ENCODE results near the gene OR10D3.
A peak's percentile ranks its signal among the peaks of the same experiment; 100 is the strongest.

The OR10D3 gene

DNA sequence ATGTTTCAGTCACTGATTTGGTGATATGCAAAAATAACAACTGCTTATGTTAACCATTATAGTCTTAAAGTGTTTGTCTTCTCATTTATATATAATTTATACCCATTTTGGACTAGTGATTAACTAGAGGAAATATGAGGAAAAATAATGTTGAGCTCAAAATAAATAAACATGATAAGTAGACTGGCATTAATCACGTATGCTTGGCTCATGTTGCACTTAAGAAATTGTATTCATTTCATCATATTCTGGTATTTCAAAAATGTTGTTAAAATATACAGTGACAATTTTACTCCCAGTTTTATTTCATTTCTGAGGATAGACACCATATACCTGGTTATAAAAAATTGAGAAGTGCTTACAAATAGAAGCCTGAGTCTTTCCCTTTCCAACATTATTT is 3.8 kb upstream of the OR10D3 start:
- Histone ChIP-seq H3K9me3 (ENCODE audit: severe bottlenecking) (no peaks in the 10 kb centered on the region), H3K36me3 (no peaks in the 10 kb centered on the region), H3K27ac (no peak overlapping the region), H3K4me3 (ENCODE audit: low read depth, low read length) (no peak overlapping the region), H3K27me3 (ENCODE audit: insufficient read depth, low read depth, severe bottlenecking) (no peaks in the 10 kb centered on the region)
- no peak for TF ChIP-seq CTCF (IDR thresholded peaks at IDR 0.05; ENCODE audit: low read depth, low read length)
- no peak for DNase-seq

- no peak for DNase-seq
- no peak for TF ChIP-seq CTCF (IDR thresholded peaks at IDR 0.05; ENCODE audit: low read depth, low read length)
Measured at GRCh38 chr11:124190298-124191139, 7.4 kb downstream of the OR10D3 start.

DNA sequence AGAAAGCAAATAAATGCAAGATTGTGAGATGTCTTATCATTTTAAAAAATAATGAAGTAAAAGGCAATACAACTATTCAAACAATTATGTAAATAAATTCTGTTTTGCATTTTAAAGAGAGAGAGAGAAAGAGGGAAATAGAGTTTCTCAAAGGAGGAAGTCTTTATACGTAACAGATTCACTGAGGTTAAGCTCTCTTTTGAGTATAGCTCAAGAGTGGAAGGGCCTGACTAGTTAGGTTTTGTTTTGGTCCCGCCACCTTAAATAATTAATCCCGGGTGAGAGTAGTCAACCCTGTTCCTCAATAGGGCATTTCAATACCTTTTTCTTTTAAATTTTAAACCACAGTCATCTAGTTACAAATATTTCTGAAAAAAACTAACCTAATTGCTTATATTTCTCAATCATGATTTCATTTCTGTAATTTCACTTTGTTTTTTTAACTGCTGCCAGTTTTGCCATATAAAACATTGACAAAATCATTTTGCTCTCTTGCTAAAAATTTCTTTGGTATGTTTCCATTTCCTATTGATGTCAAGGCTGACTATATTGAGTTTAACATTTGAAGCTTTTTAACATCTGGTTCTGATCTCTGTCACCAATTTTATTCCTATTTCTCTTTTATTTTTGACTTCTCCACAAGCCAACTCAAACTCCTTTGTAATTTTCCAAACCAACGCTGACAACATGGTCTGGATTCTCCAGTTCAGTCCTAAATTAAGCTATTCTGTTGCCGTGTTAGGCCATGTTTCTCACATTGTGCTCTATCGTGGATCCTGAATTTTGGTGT is 10.3 kb downstream of the OR10D3 start:
- H3K36me3 ChIP-seq: no peaks in the 10 kb centered on the region
- DNase-seq: no peak
- H3K9me3 ChIP-seq (ENCODE audit: severe bottlenecking): no peaks in the 10 kb centered on the region
- H3K27me3 ChIP-seq (ENCODE audit: insufficient read depth, low read depth, severe bottlenecking): peaks cover 10% of the 10 kb centered on the region
- no peak overlapping the region for H3K27ac ChIP-seq
- TF ChIP-seq CTCF (IDR thresholded peaks at IDR 0.05; ENCODE audit: low read depth, low read length): no peak
- H3K4me3 ChIP-seq (ENCODE audit: low read depth, low read length): no peak overlapping the region

More at GRCh38 chr11:124190298-124191139, 7.4 kb downstream of the OR10D3 start:
- Histone ChIP-seq H3K27me3 (ENCODE audit: insufficient read depth, low read depth, severe bottlenecking) (peaks cover 18% of the 10 kb centered on the region), H3K27ac (no peak overlapping the region), H3K9me3 (ENCODE audit: severe bottlenecking) (no peaks in the 10 kb centered on the region), H3K4me3 (ENCODE audit: low read depth, low read length) (no peak overlapping the region; the same call in 1 of the 2 replicates), H3K36me3 (no peaks in the 10 kb centered on the region)

GRCh38 chr11:124194293-124195188 is 11.4 kb downstream of the OR10D3 start:
- DNase-seq: no peak
- Histone ChIP-seq H3K36me3 (no peaks in the 10 kb centered on the region), H3K27me3 (ENCODE audit: insufficient read depth, low read depth, severe bottlenecking) (no peaks in the 10 kb centered on the region), H3K27ac (no peak overlapping the region), H3K9me3 (ENCODE audit: severe bottlenecking) (no peaks in the 10 kb centered on the region), H3K4me3 (ENCODE audit: low read depth, low read length) (no peak overlapping the region)
- no peak for TF ChIP-seq CTCF (IDR thresholded peaks at IDR 0.05; ENCODE audit: low read depth, low read length)

DNA sequence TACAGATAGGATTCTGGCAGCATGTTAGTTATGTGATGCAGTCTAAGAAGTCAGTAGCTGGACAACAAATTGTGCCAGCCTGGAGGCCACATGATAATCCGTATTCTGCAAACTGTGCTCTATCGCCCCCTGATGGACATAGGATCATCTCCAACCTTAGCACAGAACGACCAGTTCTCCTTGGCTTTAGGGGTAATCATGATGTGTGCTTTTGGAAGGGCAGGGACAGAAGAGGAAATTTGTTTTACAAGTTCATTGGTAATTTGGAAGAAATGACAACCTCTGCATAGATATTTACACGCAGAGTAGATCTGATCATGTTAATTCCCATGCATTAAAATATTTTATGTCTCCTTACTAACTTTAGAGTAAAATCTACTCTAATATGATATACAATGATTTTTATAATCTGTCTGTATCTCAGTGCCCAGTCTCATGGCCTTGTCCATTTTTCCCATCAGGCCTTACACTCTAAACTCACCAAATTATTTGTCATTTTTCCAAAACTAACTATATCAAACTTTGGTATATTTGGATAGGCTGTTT is 12.1 kb downstream of the OR10D3 start:
- H3K27me3 ChIP-seq (ENCODE audit: insufficient read depth, low read depth, severe bottlenecking): no peaks in the 10 kb centered on the region
- no peak overlapping the region for H3K27ac ChIP-seq
- H3K9me3 ChIP-seq (ENCODE audit: severe bottlenecking): no peaks in the 10 kb centered on the region
- H3K4me3 ChIP-seq (ENCODE audit: low read depth, low read length): no peak overlapping the region
- peak; percentile 62 for DNase-seq
- H3K36me3 ChIP-seq: no peaks in the 10 kb centered on the region
- peak; percentile 83 for TF ChIP-seq CTCF (IDR thresholded peaks at IDR 0.05; ENCODE audit: low read depth, low read length)
